WTC11 (cell line): Measurements from ENCODE around the gene NUB1. TPM values are rescaled to one million over a fixed set of nuclear protein-coding genes. Genes with fewer than 3 reads are reported as not detected.

Experiments
- E2F1 ChIP-seq: sonication (generic); formaldehyde crosslinking; IDR thresholded peaks from 2 replicates; pipeline ENCODE4 v1.8.0; 2022; ENCODE audit warnings: mild to moderate bottlenecking, missing genetic modification reagents
- FOXJ3 ChIP-seq: sonication (generic); formaldehyde crosslinking; IDR thresholded peaks from 2 replicates; pipeline ENCODE4 v1.9.0; 2021; ENCODE audit warnings: missing genetic modification reagents, mild to moderate bottlenecking, borderline replicate concordance
- GRHL2 ChIP-seq: fragments of 250-450 bp; sonication (Bioruptor Pico); IDR thresholded peaks from 2 replicates; pipeline ENCODE4 v1.8.0; 2022; ENCODE audit warnings: mild to moderate bottlenecking, moderate library complexity; ENCODE audit not compliant: insufficient replicate concordance, severe bottlenecking
- GTF2I ChIP-seq: fragments of 250-450 bp; sonication (Bioruptor Pico); conservative IDR thresholded peaks from 2 replicates; pipeline ENCODE4 v1.4.0; 2021; ENCODE audit warnings: mild to moderate bottlenecking
- HMGA2 ChIP-seq: fragments of 250-450 bp; sonication (Bioruptor Pico); IDR thresholded peaks from 2 replicates; pipeline ENCODE4 v1.4.0; 2021; ENCODE audit warnings: mild to moderate bottlenecking, moderate library complexity
- IRF1 ChIP-seq: sonication (generic); formaldehyde crosslinking; IDR thresholded peaks from 2 replicates; pipeline ENCODE4 v1.8.0; 2023; ENCODE audit warnings: missing genetic modification reagents
- MXD4 ChIP-seq: fragments of 250-450 bp; sonication (Bioruptor Pico); IDR thresholded peaks from 2 replicates; pipeline ENCODE4 v1.8.0; 2021; ENCODE audit warnings: mild to moderate bottlenecking, moderate library complexity, borderline replicate concordance
- MYBL2 ChIP-seq: sonication (generic); formaldehyde crosslinking; IDR thresholded peaks from 2 replicates; pipeline ENCODE4 v1.8.1; 2023; ENCODE audit warnings: mild to moderate bottlenecking, moderate library complexity, missing genetic modification reagents
- NFE2L1 ChIP-seq: sonication (generic); formaldehyde crosslinking; IDR thresholded peaks from 2 replicates; pipeline ENCODE4 v1.8.1; 2023; ENCODE audit warnings: missing genetic modification reagents
- SMAD4 ChIP-seq: sonication (generic); formaldehyde crosslinking; IDR thresholded peaks from 2 replicates; pipeline ENCODE4 v1.8.0; 2022; ENCODE audit warnings: mild to moderate bottlenecking, missing genetic modification reagents
- SP1 ChIP-seq: sonication (generic); formaldehyde crosslinking; conservative IDR thresholded peaks from 2 replicates; pipeline ENCODE4 v1.8.1; 2022; ENCODE audit warnings: missing genetic modification reagents
- TP53 ChIP-seq: sonication (generic); formaldehyde crosslinking; IDR thresholded peaks from 2 replicates; pipeline ENCODE4 v1.8.1; 2023; ENCODE audit warnings: mild to moderate bottlenecking, missing genetic modification reagents
- USF2 ChIP-seq: sonication (generic); formaldehyde crosslinking; IDR thresholded peaks from 2 replicates; pipeline ENCODE4 v1.8.1; 2023; ENCODE audit warnings: mild to moderate bottlenecking, missing genetic modification reagents, moderate library complexity
- ZBTB43 ChIP-seq: sonication (generic); formaldehyde crosslinking; IDR thresholded peaks from 2 replicates; pipeline ENCODE4 v1.8.1; 2023; ENCODE audit warnings: mild to moderate bottlenecking, missing genetic modification reagents
- ZNF138 ChIP-seq: sonication (generic); formaldehyde crosslinking; conservative IDR thresholded peaks from 2 replicates; pipeline ENCODE4 v1.8.1; 2022; ENCODE audit warnings: mild to moderate bottlenecking, moderate library complexity, missing genetic modification reagents
- ZNF416 ChIP-seq: fragments of 250-450 bp; sonication (Bioruptor Pico); IDR thresholded peaks from 2 replicates; pipeline ENCODE4 v1.9.0; 2021; ENCODE audit warnings: mild to moderate bottlenecking, inconsistent platforms
- ZNF423 ChIP-seq: fragments of 250-450 bp; sonication (Bioruptor Pico); IDR thresholded peaks from 2 replicates; pipeline ENCODE4 v2.1.2; 2022; ENCODE audit warnings: mild to moderate bottlenecking, moderate library complexity
- total RNA-seq: library from RNA; stranded (reverse); gene quantifications from 3 replicates; pipeline ENCODE4 v1.2.3, GENCODE V29; 2021
- TF ChIP-seq, protein P1 (sequence below): fragments of 200-600 bp; IDR thresholded peaks from 2 replicates; pipeline ENCODE4 v1.8.0; 2022; ENCODE audit warnings: antibody characterized with exemption
- TF ChIP-seq, protein P2 (sequence below): sonication (generic); formaldehyde crosslinking; IDR thresholded peaks from 2 replicates; pipeline ENCODE4 v1.8.0; 2023; ENCODE audit warnings: mild to moderate bottlenecking, missing genetic modification reagents
- TF ChIP-seq, protein P3 (sequence below): sonication (generic); formaldehyde crosslinking; IDR thresholded peaks from 2 replicates; pipeline ENCODE4 v1.8.0; 2022; ENCODE audit warnings: mild to moderate bottlenecking, missing genetic modification reagents
- TF ChIP-seq, protein P4 (sequence below): sonication (generic); formaldehyde crosslinking; IDR thresholded peaks from 2 replicates; pipeline ENCODE4 v1.8.1; 2023; ENCODE audit warnings: mild to moderate bottlenecking, missing genetic modification reagents, borderline replicate concordance
- TF ChIP-seq, protein P5 (sequence below): sonication (generic); formaldehyde crosslinking; IDR thresholded peaks from 2 replicates; pipeline ENCODE4 v1.8.0; 2022; ENCODE audit warnings: mild to moderate bottlenecking, missing genetic modification reagents
- TF ChIP-seq, protein P6 (sequence below): sonication (generic); formaldehyde crosslinking; IDR thresholded peaks from 2 replicates; pipeline ENCODE4 v1.8.1; 2022; ENCODE audit warnings: missing genetic modification reagents, borderline replicate concordance

The NUB1 gene
- total RNA-seq, 1 experiment from 2014 or later: 38.3 TPM

GRCh38 chr7:151381348-151382078, 39.9 kb downstream of the NUB1 start (continued):
- TF ChIP-seq, protein P1, sequence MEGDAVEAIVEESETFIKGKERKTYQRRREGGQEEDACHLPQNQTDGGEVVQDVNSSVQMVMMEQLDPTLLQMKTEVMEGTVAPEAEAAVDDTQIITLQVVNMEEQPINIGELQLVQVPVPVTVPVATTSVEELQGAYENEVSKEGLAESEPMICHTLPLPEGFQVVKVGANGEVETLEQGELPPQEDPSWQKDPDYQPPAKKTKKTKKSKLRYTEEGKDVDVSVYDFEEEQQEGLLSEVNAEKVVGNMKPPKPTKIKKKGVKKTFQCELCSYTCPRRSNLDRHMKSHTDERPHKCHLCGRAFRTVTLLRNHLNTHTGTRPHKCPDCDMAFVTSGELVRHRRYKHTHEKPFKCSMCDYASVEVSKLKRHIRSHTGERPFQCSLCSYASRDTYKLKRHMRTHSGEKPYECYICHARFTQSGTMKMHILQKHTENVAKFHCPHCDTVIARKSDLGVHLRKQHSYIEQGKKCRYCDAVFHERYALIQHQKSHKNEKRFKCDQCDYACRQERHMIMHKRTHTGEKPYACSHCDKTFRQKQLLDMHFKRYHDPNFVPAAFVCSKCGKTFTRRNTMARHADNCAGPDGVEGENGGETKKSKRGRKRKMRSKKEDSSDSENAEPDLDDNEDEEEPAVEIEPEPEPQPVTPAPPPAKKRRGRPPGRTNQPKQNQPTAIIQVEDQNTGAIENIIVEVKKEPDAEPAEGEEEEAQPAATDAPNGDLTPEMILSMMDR: no peak
- peak; percentile 26; the same call in 1 of the 2 replicates for TF ChIP-seq ZNF423
- no peak for TF ChIP-seq ZNF138
- no peak for TF ChIP-seq HMGA2 (CRISPR knock-in tag)
- TF ChIP-seq NFE2L1: peak; percentile 37; the same call in 1 of the 2 replicates
- no peak for TF ChIP-seq ZNF416 (CRISPR knock-in tag)
- peak; percentile 34; the same call in 1 of the 2 replicates for TF ChIP-seq TP53
- TF ChIP-seq, protein P2, sequence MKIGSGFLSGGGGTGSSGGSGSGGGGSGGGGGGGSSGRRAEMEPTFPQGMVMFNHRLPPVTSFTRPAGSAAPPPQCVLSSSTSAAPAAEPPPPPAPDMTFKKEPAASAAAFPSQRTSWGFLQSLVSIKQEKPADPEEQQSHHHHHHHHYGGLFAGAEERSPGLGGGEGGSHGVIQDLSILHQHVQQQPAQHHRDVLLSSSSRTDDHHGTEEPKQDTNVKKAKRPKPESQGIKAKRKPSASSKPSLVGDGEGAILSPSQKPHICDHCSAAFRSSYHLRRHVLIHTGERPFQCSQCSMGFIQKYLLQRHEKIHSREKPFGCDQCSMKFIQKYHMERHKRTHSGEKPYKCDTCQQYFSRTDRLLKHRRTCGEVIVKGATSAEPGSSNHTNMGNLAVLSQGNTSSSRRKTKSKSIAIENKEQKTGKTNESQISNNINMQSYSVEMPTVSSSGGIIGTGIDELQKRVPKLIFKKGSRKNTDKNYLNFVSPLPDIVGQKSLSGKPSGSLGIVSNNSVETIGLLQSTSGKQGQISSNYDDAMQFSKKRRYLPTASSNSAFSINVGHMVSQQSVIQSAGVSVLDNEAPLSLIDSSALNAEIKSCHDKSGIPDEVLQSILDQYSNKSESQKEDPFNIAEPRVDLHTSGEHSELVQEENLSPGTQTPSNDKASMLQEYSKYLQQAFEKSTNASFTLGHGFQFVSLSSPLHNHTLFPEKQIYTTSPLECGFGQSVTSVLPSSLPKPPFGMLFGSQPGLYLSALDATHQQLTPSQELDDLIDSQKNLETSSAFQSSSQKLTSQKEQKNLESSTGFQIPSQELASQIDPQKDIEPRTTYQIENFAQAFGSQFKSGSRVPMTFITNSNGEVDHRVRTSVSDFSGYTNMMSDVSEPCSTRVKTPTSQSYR (CRISPR knock-in tag): no peak
- TF ChIP-seq SMAD4 (CRISPR knock-in tag): no peak
- TF ChIP-seq, protein P3, sequence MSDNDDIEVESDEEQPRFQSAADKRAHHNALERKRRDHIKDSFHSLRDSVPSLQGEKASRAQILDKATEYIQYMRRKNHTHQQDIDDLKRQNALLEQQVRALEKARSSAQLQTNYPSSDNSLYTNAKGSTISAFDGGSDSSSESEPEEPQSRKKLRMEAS (CRISPR knock-in tag): no peak; the same call in 1 of the 2 replicates
- TF ChIP-seq, protein P4, sequence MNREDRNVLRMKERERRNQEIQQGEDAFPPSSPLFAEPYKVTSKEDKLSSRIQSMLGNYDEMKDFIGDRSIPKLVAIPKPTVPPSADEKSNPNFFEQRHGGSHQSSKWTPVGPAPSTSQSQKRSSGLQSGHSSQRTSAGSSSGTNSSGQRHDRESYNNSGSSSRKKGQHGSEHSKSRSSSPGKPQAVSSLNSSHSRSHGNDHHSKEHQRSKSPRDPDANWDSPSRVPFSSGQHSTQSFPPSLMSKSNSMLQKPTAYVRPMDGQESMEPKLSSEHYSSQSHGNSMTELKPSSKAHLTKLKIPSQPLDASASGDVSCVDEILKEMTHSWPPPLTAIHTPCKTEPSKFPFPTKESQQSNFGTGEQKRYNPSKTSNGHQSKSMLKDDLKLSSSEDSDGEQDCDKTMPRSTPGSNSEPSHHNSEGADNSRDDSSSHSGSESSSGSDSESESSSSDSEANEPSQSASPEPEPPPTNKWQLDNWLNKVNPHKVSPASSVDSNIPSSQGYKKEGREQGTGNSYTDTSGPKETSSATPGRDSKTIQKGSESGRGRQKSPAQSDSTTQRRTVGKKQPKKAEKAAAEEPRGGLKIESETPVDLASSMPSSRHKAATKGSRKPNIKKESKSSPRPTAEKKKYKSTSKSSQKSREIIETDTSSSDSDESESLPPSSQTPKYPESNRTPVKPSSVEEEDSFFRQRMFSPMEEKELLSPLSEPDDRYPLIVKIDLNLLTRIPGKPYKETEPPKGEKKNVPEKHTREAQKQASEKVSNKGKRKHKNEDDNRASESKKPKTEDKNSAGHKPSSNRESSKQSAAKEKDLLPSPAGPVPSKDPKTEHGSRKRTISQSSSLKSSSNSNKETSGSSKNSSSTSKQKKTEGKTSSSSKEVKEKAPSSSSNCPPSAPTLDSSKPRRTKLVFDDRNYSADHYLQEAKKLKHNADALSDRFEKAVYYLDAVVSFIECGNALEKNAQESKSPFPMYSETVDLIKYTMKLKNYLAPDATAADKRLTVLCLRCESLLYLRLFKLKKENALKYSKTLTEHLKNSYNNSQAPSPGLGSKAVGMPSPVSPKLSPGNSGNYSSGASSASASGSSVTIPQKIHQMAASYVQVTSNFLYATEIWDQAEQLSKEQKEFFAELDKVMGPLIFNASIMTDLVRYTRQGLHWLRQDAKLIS (CRISPR knock-in tag): no peak
- no peak for TF ChIP-seq USF2 (CRISPR knock-in tag)
- TF ChIP-seq FOXJ3 (CRISPR knock-in tag): no peak
- TF ChIP-seq E2F1 (CRISPR knock-in tag): no peak
- TF ChIP-seq MXD4 (CRISPR knock-in tag): no peak
- no peak for TF ChIP-seq GTF2I (CRISPR knock-in tag)
- TF ChIP-seq MYBL2 (CRISPR knock-in tag): peak; percentile 17; the same call in 1 of the 2 replicates
- TF ChIP-seq, protein P5, sequence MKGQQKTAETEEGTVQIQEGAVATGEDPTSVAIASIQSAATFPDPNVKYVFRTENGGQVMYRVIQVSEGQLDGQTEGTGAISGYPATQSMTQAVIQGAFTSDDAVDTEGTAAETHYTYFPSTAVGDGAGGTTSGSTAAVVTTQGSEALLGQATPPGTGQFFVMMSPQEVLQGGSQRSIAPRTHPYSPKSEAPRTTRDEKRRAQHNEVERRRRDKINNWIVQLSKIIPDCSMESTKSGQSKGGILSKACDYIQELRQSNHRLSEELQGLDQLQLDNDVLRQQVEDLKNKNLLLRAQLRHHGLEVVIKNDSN (CRISPR knock-in tag): no peak
- no peak for TF ChIP-seq GRHL2
- no peak; the same call in 1 of the 2 replicates for TF ChIP-seq ZBTB43 (CRISPR knock-in tag)
- TF ChIP-seq, protein P6, sequence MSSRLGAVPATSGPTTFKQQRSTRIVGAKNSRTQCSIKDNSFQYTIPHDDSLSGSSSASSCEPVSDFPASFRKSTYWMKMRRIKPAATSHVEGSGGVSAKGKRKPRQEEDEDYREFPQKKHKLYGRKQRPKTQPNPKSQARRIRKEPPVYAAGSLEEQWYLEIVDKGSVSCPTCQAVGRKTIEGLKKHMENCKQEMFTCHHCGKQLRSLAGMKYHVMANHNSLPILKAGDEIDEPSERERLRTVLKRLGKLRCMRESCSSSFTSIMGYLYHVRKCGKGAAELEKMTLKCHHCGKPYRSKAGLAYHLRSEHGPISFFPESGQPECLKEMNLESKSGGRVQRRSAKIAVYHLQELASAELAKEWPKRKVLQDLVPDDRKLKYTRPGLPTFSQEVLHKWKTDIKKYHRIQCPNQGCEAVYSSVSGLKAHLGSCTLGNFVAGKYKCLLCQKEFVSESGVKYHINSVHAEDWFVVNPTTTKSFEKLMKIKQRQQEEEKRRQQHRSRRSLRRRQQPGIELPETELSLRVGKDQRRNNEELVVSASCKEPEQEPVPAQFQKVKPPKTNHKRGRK (CRISPR knock-in tag): no peak
- no peak for TF ChIP-seq IRF1 (CRISPR knock-in tag)
- TF ChIP-seq SP1 (CRISPR knock-in tag): peak; percentile 39; the same call in 1 of the 2 replicates
